WTC11 (cell line): Measurements from ENCODE around the gene GARNL3. TPM values are rescaled to one million over a fixed set of nuclear protein-coding genes. Genes with fewer than 3 reads are reported as not detected.
A peak's percentile ranks its signal among the peaks of the same experiment; 100 is the strongest.

ENCODE experiments used
- ATAC-seq: fragments of 200-7000 bp; cut with Tn5 transposase; 2 replicates; pipeline ENCODE4 v1.10.0; 2021; ENCODE audit warnings: mild to moderate bottlenecking, moderate library complexity
- CTCF ChIA-PET: fragments of 300-600 bp; sonication (Branson Sonifier 250); formaldehyde crosslinking; loops from one replicate; lab custom pipeline; 2021; ENCODE audit warnings: antibody characterized with exemption; lab: Charles Lee
- POLR2A ChIA-PET: fragments of 350-600 bp; sonication (Branson Sonifier 250); formaldehyde crosslinking; loops from one replicate; lab custom pipeline; 2021; ENCODE audit warnings: antibody characterized with exemption; lab: Charles Lee
- DNase-seq: peaks from one replicate; pipeline ENCODE4 v3.0.0; 2021; ENCODE audit warnings: low spot score
- H3K27ac Mint-ChIP-seq: 2 replicates; pipeline ENCODE4 v1.8.0; 2021; ENCODE audit warnings: mixed read lengths
- H3K27me3 Mint-ChIP-seq: 2 replicates; pipeline ENCODE4 v1.8.0; 2021; ENCODE audit warnings: low read depth, mild to moderate bottlenecking, moderate library complexity, mixed read lengths
- H3K36me3 Mint-ChIP-seq: 2 replicates; pipeline ENCODE4 v1.8.0; 2021; ENCODE audit warnings: mixed read lengths
- H3K4me1 Mint-ChIP-seq: 2 replicates; pipeline ENCODE4 v1.8.0; 2022; ENCODE audit warnings: mixed read lengths
- H3K4me3 Mint-ChIP-seq: 2 replicates; pipeline ENCODE4 v1.8.0; 2021; ENCODE audit warnings: mild to moderate bottlenecking, moderate library complexity, mixed read lengths
- H3K9me3 Mint-ChIP-seq: 2 replicates; pipeline ENCODE4 v1.8.0; 2021; ENCODE audit warnings: mixed read lengths
- CREB1 ChIP-seq: sonication (generic); formaldehyde crosslinking; IDR thresholded peaks from 2 replicates; pipeline ENCODE4 v1.8.0; 2023; ENCODE audit warnings: mild to moderate bottlenecking, missing genetic modification reagents
- ESRRA ChIP-seq: sonication (generic); formaldehyde crosslinking; IDR thresholded peaks from 2 replicates; pipeline ENCODE4 v1.8.1; 2022; ENCODE audit warnings: mild to moderate bottlenecking, missing genetic modification reagents, borderline replicate concordance
- SOX15 ChIP-seq: fragments of 250-450 bp; sonication (Bioruptor Pico); IDR thresholded peaks from 2 replicates; pipeline ENCODE4 v1.9.0; 2021; ENCODE audit warnings: mild to moderate bottlenecking
- TEAD1 ChIP-seq: sonication (generic); formaldehyde crosslinking; IDR thresholded peaks from 2 replicates; pipeline ENCODE4 v1.8.0; 2022; ENCODE audit warnings: mild to moderate bottlenecking, missing genetic modification reagents
- ZNF138 ChIP-seq: sonication (generic); formaldehyde crosslinking; conservative IDR thresholded peaks from 2 replicates; pipeline ENCODE4 v1.8.1; 2022; ENCODE audit warnings: mild to moderate bottlenecking, moderate library complexity, missing genetic modification reagents
- ZNF232 ChIP-seq: sonication (generic); formaldehyde crosslinking; IDR thresholded peaks from 2 replicates; pipeline ENCODE4 v1.8.0; 2022; ENCODE audit warnings: mild to moderate bottlenecking, missing genetic modification reagents
- total RNA-seq: library from RNA; stranded (reverse); gene quantifications from 3 replicates; pipeline ENCODE4 v1.2.3, GENCODE V29; 2021
- TF ChIP-seq, protein P1 (sequence below): sonication (generic); formaldehyde crosslinking; IDR thresholded peaks from 2 replicates; pipeline ENCODE4 v1.8.1; 2023; ENCODE audit warnings: mild to moderate bottlenecking, missing genetic modification reagents, moderate library complexity
- TF ChIP-seq, protein P2 (sequence below): fragments of 250-450 bp; sonication (Bioruptor Pico); IDR thresholded peaks from 2 replicates; pipeline ENCODE4 v2.1.2; 2022; ENCODE audit warnings: mild to moderate bottlenecking, moderate library complexity
- TF ChIP-seq, protein P3 (sequence below): sonication (generic); formaldehyde crosslinking; conservative IDR thresholded peaks from 2 replicates; pipeline ENCODE4 v1.8.1; 2022; ENCODE audit warnings: mild to moderate bottlenecking, missing genetic modification reagents
- TF ChIP-seq, protein P4 (sequence below): sonication (generic); formaldehyde crosslinking; IDR thresholded peaks from 2 replicates; pipeline ENCODE4 v1.8.1; 2022; ENCODE audit warnings: low read depth, missing genetic modification reagents, borderline replicate concordance
- TF ChIP-seq, protein P5 (sequence below): sonication (generic); formaldehyde crosslinking; IDR thresholded peaks from 2 replicates; pipeline ENCODE4 v1.8.1; 2023; ENCODE audit warnings: mild to moderate bottlenecking, missing genetic modification reagents
- TF ChIP-seq, protein P6 (sequence below): fragments of 250-450 bp; sonication (Bioruptor Pico); IDR thresholded peaks from 2 replicates; pipeline ENCODE4 v1.9.0; 2021; ENCODE audit warnings: mild to moderate bottlenecking
- TF ChIP-seq, protein P7 (sequence below): fragments of 200-600 bp; IDR thresholded peaks from 2 replicates; pipeline ENCODE4 v1.8.0; 2022; ENCODE audit warnings: antibody characterized with exemption
- TF ChIP-seq, protein P8 (sequence below): sonication (generic); formaldehyde crosslinking; IDR thresholded peaks from 2 replicates; pipeline ENCODE4 v1.8.1; 2023; ENCODE audit warnings: mild to moderate bottlenecking, missing genetic modification reagents, moderate library complexity
- TF ChIP-seq, protein P9 (sequence below): sonication (generic); formaldehyde crosslinking; IDR thresholded peaks from 2 replicates; pipeline ENCODE4 v1.8.0; 2023; ENCODE audit warnings: missing genetic modification reagents, mild to moderate bottlenecking, borderline replicate concordance

GARNL3 gene
- total RNA-seq, 1 experiment from 2014 or later, result 17.8 TPM

DNA sequence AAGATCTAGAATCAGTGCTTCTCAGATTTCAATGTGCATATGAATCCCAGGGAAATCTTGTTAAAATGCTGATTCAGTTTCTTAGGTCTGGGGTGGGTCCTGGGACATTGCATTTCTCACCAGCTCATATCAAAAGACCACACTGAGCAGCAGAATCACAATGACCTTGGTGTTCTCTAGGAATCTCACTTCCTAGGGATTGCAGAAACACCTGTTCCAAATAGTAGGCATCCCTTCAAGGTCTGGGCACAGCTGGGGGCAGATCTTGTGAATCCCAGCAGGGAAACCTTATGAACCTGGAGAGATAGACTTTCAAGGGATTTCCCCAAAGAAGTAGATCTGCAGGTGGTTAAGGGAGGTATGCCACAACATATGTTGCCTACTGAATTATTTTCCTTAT, 8.9 kb upstream of the GARNL3 start (continued):
- TF ChIP-seq, protein P1, sequence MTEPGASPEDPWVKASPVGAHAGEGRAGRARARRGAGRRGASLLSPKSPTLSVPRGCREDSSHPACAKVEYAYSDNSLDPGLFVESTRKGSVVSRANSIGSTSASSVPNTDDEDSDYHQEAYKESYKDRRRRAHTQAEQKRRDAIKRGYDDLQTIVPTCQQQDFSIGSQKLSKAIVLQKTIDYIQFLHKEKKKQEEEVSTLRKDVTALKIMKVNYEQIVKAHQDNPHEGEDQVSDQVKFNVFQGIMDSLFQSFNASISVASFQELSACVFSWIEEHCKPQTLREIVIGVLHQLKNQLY (CRISPR knock-in tag), result no peak
- TF ChIP-seq, protein P2, sequence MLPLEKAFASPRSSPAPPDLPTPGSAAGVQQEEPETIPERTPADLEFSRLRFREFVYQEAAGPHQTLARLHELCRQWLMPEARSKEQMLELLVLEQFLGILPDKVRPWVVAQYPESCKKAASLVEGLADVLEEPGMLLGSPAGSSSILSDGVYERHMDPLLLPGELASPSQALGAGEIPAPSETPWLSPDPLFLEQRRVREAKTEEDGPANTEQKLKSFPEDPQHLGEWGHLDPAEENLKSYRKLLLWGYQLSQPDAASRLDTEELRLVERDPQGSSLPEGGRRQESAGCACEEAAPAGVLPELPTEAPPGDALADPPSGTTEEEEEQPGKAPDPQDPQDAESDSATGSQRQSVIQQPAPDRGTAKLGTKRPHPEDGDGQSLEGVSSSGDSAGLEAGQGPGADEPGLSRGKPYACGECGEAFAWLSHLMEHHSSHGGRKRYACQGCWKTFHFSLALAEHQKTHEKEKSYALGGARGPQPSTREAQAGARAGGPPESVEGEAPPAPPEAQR (CRISPR knock-in tag), result no peak

DNA sequence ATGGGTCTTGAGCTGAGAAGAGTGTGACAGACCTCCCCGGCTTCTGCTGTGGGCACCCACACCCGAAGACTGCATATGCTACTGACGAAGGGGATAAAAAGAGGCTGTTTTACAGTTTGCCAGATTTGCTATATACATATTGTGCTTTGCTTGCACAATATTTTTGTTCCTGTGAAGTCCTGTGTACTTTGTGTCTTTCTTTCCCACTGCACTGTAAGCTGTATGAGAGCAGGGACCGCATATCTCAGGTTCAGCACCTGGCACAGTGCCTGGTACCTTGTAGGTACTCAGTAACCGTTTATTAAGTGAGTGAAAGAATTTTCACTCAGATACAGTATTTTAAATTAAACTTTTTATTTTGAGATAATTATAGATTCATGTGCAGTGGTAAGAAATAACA, 8.2 kb upstream of the GARNL3 start:
- H3K27ac Mint-ChIP-seq, result peak overlapping the region; percentile 42; the same call in 1 of the 2 replicates
- H3K4me3 Mint-ChIP-seq, result no peak overlapping the region
- H3K27me3 Mint-ChIP-seq, result no peaks in the 10 kb centered on the region
- peaks cover 22% of the 10 kb centered on the region for H3K36me3 Mint-ChIP-seq
- ChIA-PET CTCF (interaction anchor here (1.5 kb wide), 1 partner anchor 31 kb away, joined by 3 read pairs; no protein-coding TSS in a partner anchor), POLR2A (no interaction called here)
- H3K4me1 Mint-ChIP-seq, result peaks cover 71% of the 10 kb centered on the region
- ATAC-seq (no peak), DNase-seq (no peak)
- TF ChIP-seq, protein P3, sequence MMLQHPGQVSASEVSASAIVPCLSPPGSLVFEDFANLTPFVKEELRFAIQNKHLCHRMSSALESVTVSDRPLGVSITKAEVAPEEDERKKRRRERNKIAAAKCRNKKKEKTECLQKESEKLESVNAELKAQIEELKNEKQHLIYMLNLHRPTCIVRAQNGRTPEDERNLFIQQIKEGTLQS, result no peak
- TF ChIP-seq ESRRA (no peak), ZNF138 (no peak), ZNF232 (no peak), CREB1 (CRISPR knock-in tag) (no peak), TEAD1 (no peak), SOX15 (no peak)
- TF ChIP-seq, protein P4, sequence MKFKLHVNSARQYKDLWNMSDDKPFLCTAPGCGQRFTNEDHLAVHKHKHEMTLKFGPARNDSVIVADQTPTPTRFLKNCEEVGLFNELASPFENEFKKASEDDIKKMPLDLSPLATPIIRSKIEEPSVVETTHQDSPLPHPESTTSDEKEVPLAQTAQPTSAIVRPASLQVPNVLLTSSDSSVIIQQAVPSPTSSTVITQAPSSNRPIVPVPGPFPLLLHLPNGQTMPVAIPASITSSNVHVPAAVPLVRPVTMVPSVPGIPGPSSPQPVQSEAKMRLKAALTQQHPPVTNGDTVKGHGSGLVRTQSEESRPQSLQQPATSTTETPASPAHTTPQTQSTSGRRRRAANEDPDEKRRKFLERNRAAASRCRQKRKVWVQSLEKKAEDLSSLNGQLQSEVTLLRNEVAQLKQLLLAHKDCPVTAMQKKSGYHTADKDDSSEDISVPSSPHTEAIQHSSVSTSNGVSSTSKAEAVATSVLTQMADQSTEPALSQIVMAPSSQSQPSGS (CRISPR knock-in tag), result no peak
- TF ChIP-seq, protein P5, sequence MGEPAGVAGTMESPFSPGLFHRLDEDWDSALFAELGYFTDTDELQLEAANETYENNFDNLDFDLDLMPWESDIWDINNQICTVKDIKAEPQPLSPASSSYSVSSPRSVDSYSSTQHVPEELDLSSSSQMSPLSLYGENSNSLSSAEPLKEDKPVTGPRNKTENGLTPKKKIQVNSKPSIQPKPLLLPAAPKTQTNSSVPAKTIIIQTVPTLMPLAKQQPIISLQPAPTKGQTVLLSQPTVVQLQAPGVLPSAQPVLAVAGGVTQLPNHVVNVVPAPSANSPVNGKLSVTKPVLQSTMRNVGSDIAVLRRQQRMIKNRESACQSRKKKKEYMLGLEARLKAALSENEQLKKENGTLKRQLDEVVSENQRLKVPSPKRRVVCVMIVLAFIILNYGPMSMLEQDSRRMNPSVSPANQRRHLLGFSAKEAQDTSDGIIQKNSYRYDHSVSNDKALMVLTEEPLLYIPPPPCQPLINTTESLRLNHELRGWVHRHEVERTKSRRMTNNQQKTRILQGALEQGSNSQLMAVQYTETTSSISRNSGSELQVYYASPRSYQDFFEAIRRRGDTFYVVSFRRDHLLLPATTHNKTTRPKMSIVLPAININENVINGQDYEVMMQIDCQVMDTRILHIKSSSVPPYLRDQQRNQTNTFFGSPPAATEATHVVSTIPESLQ, result no peak
- TF ChIP-seq, protein P6, sequence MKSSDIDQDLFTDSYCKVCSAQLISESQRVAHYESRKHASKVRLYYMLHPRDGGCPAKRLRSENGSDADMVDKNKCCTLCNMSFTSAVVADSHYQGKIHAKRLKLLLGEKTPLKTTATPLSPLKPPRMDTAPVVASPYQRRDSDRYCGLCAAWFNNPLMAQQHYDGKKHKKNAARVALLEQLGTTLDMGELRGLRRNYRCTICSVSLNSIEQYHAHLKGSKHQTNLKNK (CRISPR knock-in tag), result no peak
- TF ChIP-seq, protein P7, sequence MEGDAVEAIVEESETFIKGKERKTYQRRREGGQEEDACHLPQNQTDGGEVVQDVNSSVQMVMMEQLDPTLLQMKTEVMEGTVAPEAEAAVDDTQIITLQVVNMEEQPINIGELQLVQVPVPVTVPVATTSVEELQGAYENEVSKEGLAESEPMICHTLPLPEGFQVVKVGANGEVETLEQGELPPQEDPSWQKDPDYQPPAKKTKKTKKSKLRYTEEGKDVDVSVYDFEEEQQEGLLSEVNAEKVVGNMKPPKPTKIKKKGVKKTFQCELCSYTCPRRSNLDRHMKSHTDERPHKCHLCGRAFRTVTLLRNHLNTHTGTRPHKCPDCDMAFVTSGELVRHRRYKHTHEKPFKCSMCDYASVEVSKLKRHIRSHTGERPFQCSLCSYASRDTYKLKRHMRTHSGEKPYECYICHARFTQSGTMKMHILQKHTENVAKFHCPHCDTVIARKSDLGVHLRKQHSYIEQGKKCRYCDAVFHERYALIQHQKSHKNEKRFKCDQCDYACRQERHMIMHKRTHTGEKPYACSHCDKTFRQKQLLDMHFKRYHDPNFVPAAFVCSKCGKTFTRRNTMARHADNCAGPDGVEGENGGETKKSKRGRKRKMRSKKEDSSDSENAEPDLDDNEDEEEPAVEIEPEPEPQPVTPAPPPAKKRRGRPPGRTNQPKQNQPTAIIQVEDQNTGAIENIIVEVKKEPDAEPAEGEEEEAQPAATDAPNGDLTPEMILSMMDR, result no peak
- TF ChIP-seq, protein P8, sequence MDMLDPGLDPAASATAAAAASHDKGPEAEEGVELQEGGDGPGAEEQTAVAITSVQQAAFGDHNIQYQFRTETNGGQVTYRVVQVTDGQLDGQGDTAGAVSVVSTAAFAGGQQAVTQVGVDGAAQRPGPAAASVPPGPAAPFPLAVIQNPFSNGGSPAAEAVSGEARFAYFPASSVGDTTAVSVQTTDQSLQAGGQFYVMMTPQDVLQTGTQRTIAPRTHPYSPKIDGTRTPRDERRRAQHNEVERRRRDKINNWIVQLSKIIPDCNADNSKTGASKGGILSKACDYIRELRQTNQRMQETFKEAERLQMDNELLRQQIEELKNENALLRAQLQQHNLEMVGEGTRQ, result no peak
- TF ChIP-seq, protein P9, sequence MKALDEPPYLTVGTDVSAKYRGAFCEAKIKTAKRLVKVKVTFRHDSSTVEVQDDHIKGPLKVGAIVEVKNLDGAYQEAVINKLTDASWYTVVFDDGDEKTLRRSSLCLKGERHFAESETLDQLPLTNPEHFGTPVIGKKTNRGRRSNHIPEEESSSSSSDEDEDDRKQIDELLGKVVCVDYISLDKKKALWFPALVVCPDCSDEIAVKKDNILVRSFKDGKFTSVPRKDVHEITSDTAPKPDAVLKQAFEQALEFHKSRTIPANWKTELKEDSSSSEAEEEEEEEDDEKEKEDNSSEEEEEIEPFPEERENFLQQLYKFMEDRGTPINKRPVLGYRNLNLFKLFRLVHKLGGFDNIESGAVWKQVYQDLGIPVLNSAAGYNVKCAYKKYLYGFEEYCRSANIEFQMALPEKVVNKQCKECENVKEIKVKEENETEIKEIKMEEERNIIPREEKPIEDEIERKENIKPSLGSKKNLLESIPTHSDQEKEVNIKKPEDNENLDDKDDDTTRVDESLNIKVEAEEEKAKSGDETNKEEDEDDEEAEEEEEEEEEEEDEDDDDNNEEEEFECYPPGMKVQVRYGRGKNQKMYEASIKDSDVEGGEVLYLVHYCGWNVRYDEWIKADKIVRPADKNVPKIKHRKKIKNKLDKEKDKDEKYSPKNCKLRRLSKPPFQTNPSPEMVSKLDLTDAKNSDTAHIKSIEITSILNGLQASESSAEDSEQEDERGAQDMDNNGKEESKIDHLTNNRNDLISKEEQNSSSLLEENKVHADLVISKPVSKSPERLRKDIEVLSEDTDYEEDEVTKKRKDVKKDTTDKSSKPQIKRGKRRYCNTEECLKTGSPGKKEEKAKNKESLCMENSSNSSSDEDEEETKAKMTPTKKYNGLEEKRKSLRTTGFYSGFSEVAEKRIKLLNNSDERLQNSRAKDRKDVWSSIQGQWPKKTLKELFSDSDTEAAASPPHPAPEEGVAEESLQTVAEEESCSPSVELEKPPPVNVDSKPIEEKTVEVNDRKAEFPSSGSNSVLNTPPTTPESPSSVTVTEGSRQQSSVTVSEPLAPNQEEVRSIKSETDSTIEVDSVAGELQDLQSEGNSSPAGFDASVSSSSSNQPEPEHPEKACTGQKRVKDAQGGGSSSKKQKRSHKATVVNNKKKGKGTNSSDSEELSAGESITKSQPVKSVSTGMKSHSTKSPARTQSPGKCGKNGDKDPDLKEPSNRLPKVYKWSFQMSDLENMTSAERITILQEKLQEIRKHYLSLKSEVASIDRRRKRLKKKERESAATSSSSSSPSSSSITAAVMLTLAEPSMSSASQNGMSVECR (CRISPR knock-in tag), result no peak
- peaks cover 12% of the 10 kb centered on the region for H3K9me3 Mint-ChIP-seq
